SK-N-MC (cell line): ENCODE results near the gene CGN.
A peak's percentile ranks its signal among the peaks of the same experiment; 100 is the strongest.

Experiments
- DNase-seq: peaks from one replicate; pipeline ENCODE4 v3.0.0-alpha.2; 2011; ENCODE audit warnings: low read depth, low spot score
- H3K27ac ChIP-seq: fragments of 200-600 bp; sonication (generic); 2 replicates; pipeline ENCODE4 v1.5.1; 2016; ENCODE audit warnings: mixed run types
- H3K36me3 ChIP-seq: fragments of 200-600 bp; sonication (generic); 2 replicates; pipeline ENCODE4 v1.6.1; 2017; ENCODE audit warnings: antibody characterized with exemption, low read length, mixed read lengths; ENCODE audit not compliant: insufficient read depth
- H3K4me3 ChIP-seq: fragments of 200-600 bp; sonication (generic); 2 replicates; pipeline ENCODE4 v1.5.1; 2016
- H3K9ac ChIP-seq: fragments of 200-600 bp; sonication (generic); 2 replicates; pipeline ENCODE4 v1.8.0; 2017; ENCODE audit warnings: mixed run types, mixed read lengths; ENCODE audit not compliant: insufficient read length
- H3K9me3 ChIP-seq: fragments of 200-600 bp; sonication (generic); 2 replicates; pipeline ENCODE4 v1.6.1; 2017; ENCODE audit warnings: low read depth, mild to moderate bottlenecking, antibody characterized with exemption, low read length, moderate library complexity, mixed read lengths
- EZH2 ChIP-seq: fragments of 200-600 bp; sonication (generic); IDR thresholded peaks from one replicate; pipeline ENCODE4 v1.6.1; 2017; ENCODE audit warnings: antibody characterized with exemption
- FOXP2 ChIP-seq: optimal IDR thresholded peaks from 2 replicates; pipeline ENCODE3; 2011; ENCODE audit warnings: mild to moderate bottlenecking, moderate library complexity; ENCODE audit not compliant: insufficient read depth; ENCODE audit errors: extremely low read length, control extremely low read depth
- POLR2AphosphoS5 ChIP-seq: IDR thresholded peaks from 2 replicates; pipeline ENCODE4 v1.6.1; 2012; ENCODE audit warnings: mild to moderate bottlenecking, low read depth, low read length, borderline replicate concordance

CGN gene

GRCh38 chr1:151542710-151543129, 31.5 kb downstream of the CGN start:
- Histone ChIP-seq H3K27ac (no peak overlapping the region), H3K4me3 (no peak overlapping the region)

GRCh38 chr1:151545542-151545941, 34.4 kb downstream of the CGN start:
- Histone ChIP-seq H3K4me3 (no peak overlapping the region), H3K27ac (no peak overlapping the region), H3K9me3 (no peaks in the 10 kb centered on the region), H3K9ac (no peak overlapping the region), H3K36me3 (no peaks in the 10 kb centered on the region)
- DNase-seq, result no peak
- TF ChIP-seq EZH2, result no peak

More at GRCh38 chr1:151542710-151543129, 31.5 kb downstream of the CGN start:
- H3K9me3 ChIP-seq, result no peaks in the 10 kb centered on the region
- DNase-seq, result no peak
- no peak for TF ChIP-seq POLR2AphosphoS5
- TF ChIP-seq EZH2, result no peak
- no peak for TF ChIP-seq FOXP2
- no peaks in the 10 kb centered on the region for H3K36me3 ChIP-seq
- no peak overlapping the region for H3K9ac ChIP-seq

DNA sequence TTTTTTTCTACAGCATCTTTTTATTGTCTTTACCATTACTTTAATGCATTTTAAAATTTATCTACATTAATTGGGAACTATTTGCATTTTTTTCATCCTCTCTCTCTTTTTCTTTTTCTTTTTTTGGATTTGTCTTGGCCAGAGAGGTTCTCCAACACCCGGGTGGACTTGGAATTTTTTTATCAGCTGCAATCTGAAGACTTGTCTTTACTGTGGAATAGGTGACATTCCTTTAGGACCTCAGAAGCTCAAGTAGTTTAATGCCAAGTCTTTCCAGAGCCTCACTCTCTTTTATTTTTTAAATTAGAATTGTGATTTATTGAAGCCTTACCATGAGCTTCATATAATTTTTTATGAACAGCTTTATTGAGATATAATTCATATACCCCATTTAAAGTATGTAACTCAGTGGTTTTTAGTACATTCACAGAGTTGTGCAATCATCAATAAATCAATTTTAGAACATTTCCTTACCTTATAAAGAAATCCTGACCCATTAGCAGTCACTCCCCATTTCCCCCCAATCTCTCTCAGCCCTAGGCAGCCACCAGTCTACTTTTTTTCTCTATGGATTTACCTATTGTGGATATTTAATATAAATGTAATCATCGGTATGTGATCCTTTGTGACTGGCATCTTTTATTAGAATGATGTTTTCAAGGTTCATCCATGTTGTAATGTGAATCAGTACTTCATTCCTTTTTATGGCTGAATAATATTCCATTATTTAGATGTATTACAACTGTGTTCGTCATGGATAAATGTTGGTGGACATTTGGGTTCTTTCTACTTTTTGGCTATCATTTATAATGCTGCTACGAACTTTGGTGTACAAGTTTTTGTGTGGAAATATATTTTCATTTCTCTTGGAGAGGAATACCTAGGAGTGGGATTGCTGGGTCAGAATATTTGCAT, 35.1 kb downstream of the CGN start:
- 0 out of 2 replicates have a peak overlapping the region, but pooled peaks have one; percentile 49 for H3K27ac ChIP-seq
- H3K9ac ChIP-seq, result peak overlapping the region; percentile 32
- no peak overlapping the region for H3K4me3 ChIP-seq
- H3K36me3 ChIP-seq, result no peaks in the 10 kb centered on the region
- no peak for DNase-seq
- no peaks in the 10 kb centered on the region for H3K9me3 ChIP-seq
- no peak for TF ChIP-seq POLR2AphosphoS5

- no peaks in the 10 kb centered on the region for H3K36me3 ChIP-seq
- no peak overlapping the region for H3K4me3 ChIP-seq
- H3K9ac ChIP-seq, result no peak overlapping the region
- no peaks in the 10 kb centered on the region for H3K9me3 ChIP-seq
- H3K27ac ChIP-seq, result 0 out of 2 replicates have a peak overlapping the region, but pooled peaks have one; percentile 49
- no peak for DNase-seq
- no peak for TF ChIP-seq FOXP2
- TF ChIP-seq EZH2, result no peak
- TF ChIP-seq POLR2AphosphoS5, result no peak
These were observed 36.1 kb downstream of the CGN start for GRCh38 chr1:151547119-151547899.

GRCh38 chr1:151547900-151548230, 36.7 kb downstream of the CGN start:
- H3K4me3 ChIP-seq, result no peak overlapping the region
- H3K9ac ChIP-seq, result no peak overlapping the region
- no peaks in the 10 kb centered on the region for H3K9me3 ChIP-seq
- H3K36me3 ChIP-seq, result no peaks in the 10 kb centered on the region
- TF ChIP-seq EZH2 (no peak), POLR2AphosphoS5 (no peak), FOXP2 (no peak)
- H3K27ac ChIP-seq, result no peak overlapping the region
- no peak for DNase-seq

DNA sequence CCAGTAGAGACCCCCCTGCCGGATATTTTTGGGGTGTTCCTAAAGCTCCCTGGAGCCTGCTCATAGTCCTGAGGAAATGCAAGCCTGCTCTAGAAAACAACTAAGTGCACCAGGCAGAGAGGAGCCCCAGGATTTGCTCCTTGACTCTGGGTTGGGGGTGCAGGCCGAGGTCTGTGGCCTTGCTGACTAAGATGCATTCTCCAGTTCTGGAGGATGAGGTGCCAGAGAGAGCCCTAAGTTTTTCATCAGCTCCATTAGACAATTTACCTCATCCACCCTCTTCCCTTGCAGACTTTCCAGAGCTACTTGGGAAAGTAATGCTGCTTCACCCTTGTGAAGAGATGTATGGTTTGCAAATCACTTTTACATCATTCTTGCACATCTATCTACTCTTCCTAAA, 38.0 kb downstream of the CGN start:
- H3K27ac ChIP-seq, result no peak overlapping the region
- H3K9me3 ChIP-seq, result no peaks in the 10 kb centered on the region

DNA sequence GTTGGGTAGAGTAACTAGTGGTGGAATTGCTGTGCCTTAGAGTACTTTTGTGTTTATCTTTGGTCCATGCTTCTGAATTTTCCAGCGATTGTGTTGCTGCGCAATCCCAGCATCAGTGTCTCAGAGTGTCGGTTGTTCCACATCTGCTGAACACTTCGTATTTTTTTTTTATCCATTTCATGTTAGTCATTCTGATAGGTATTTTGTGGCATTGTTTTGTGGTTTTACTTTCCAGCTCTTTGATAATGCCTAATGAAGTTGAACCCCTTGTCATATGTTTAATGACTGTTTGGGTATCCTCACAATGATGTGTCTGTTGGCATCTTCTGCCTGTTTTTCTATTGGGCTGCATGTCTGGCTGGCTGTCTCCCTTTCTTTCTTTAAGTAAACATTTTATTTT, 42.5 kb downstream of the CGN start:
- H3K4me3 ChIP-seq, result no peak overlapping the region
- H3K27ac ChIP-seq, result no peak overlapping the region
- H3K36me3 ChIP-seq, result no peaks in the 10 kb centered on the region
- no peak for TF ChIP-seq FOXP2
- no peak for TF ChIP-seq EZH2
- no peak for TF ChIP-seq POLR2AphosphoS5
- no peak overlapping the region for H3K9ac ChIP-seq
- no peaks in the 10 kb centered on the region for H3K9me3 ChIP-seq
- no peak for DNase-seq

More for the DNA sequence above, 38.0 kb downstream of the CGN start:
- Histone ChIP-seq H3K9ac (no peak overlapping the region), H3K36me3 (no peaks in the 10 kb centered on the region), H3K4me3 (no peak overlapping the region)
- no peak for TF ChIP-seq POLR2AphosphoS5
- no peak for TF ChIP-seq EZH2
- no peak for TF ChIP-seq FOXP2
- DNase-seq, result no peak

DNA sequence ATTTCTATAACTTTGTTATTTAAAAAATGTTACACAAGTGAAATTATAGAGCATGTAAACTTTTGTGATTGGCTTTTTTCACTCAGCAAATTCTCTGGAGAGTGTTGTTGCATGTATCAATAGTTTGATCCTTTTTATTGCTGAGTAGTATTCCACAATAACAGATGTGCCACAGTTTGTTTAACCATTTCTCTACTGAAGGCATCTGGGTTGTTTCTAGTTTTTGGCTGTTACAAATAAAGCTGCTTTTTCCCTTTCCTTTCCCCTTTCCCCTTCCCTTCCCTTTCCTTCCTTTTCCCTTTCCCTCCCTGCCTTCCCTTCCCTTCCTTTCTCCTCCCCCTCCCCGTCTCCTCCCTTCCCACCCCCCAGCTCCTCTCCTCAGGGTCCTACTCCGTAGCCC, 44.9 kb downstream of the CGN start:
- H3K9me3 ChIP-seq, result no peaks in the 10 kb centered on the region
- H3K9ac ChIP-seq, result no peak overlapping the region
- no peak overlapping the region for H3K4me3 ChIP-seq
- no peaks in the 10 kb centered on the region for H3K36me3 ChIP-seq
- TF ChIP-seq POLR2AphosphoS5 (no peak), EZH2 (no peak), FOXP2 (no peak)
- no peak overlapping the region for H3K27ac ChIP-seq
- DNase-seq, result no peak

DNA sequence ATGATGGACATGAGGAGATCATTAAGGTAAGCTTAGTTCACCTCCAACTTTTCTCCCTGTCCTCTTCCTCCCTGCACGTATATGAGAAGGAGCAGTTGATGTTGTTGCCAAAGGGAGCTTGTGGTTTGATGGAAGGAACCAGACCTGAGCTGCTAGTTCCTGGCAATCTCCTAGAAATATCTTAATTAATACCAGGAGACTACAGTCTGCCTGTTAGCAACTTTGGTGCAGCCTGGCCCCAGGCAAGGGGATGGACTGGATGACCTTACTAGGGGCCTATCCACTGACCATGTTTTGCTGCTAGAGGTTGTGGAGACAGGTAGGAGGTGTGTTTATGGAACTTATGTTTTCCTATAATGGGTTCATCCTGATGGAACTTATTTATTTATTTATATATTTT, 51.5 kb downstream of the CGN start:
- no peak for DNase-seq
- H3K36me3 ChIP-seq, result no peaks in the 10 kb centered on the region
- no peak overlapping the region for H3K9ac ChIP-seq
- H3K4me3 ChIP-seq, result no peak overlapping the region
- no peaks in the 10 kb centered on the region for H3K9me3 ChIP-seq
- H3K27ac ChIP-seq, result no peak overlapping the region
- TF ChIP-seq EZH2 (no peak), POLR2AphosphoS5 (no peak), FOXP2 (no peak)
